Smooth muscle cell of bladder (primary cell): Measurements from ENCODE around the gene RAI14. TPM values are rescaled to one million over a fixed set of nuclear protein-coding genes. Genes with fewer than 3 reads are reported as not detected.

ENCODE experiments used
- total RNA-seq: library from RNA; depleted of rRNA; stranded (reverse); fragments of >200 nt; gene quantifications from 2 replicates; pipeline ENCODE4 v1.2.3, GENCODE V29; 2014

Gene RAI14
- total RNA-seq = 131 and 132 TPM in 2 replicates

GRCh38 chr5:34656001-34656699, at the start of gene RAI14:
Gene RAI14, plus strand, starts transcription at chr5:34656328. Its CDS starts 30,592 bp downstream, at chr5:34686920.

GRCh38 chr5:34838785-34839714, 182.9 kb downstream of the RAI14 start, which contains the start of gene TTC23L:
Gene TTC23L, plus strand, starts transcription at chr5:34839164. Its CDS starts 1,508 bp downstream, at chr5:34840672.

Other genes starting within 250 kb of the RAI14 start
- 0.37 and 0.43 TPM in 2 replicates for gene TTC23L, start 182.8 kb downstream of the RAI14 start, total RNA-seq